Measurements from ENCODE around the gene SLC36A3. TPM values are rescaled to one million over a fixed set of nuclear protein-coding genes. Genes with fewer than 3 reads are reported as not detected.

The SLC36A3 gene
- total and polyA plus RNA-seq, 2 of the 8 experiments (the other 6 are each of a cell fraction or from before 2014, with no cell fraction given): not detected

DNA sequence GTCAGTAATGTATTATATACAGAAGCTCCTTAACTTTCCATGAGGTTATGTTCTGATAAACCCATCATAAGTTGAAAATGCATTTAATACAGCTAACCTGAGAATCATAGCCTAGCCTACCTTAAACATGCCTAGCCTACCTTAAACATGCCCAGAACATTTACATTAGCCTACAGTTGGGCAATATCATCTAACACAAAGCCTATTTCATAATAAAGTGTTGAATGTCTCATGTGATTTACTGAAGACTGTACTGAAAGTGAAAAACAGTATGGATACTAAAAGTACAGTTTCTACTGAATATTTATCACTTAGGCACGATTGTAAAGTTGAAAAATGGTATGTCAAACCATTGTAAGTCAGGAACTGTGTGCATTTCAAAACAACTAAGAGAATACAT is 49.0 kb downstream of the SLC36A3 start:
- Histone ChIP-seq H3K4me2 (ENCODE audit: insufficient read depth in 1 of 2, low read depth in 2 of 2, low read length in 2 of 2) (no peak overlapping the region; a peak in 1 of 4 replicates), H4K91ac (replicated peaks; ENCODE audit: insufficient read length, low read length) (no peak overlapping the region), H3K56ac (replicated peaks; ENCODE audit: insufficient read length, low read depth, low read length) (no peak overlapping the region), H2BK20ac (ENCODE audit: low read length) (no peak overlapping the region), H3K4me1 (replicated peaks in 1 of 4; ENCODE audit: control insufficient read depth in 3 of 4, insufficient read depth in 4 of 4, low read length in 3 of 4) (peaks cover 0 to 12% (median 5%) of the 10 kb centered on the region in 4 experiments), H2AK5ac (ENCODE audit: low read depth, low read length) (no peak overlapping the region), H2AFZ (ENCODE audit: low read length) (no peak overlapping the region), H3K79me1 (ENCODE audit: low read depth, low read length) (no peaks in the 10 kb centered on the region), H3K79me2 (ENCODE audit: control insufficient read depth in 1 of 2, insufficient read depth in 2 of 2, low read length in 2 of 2) (peaks cover 0 to 8% of the 10 kb centered on the region in 2 experiments; a peak in 2 of 4 replicates), H4K5ac (ENCODE audit: insufficient read length, low read depth, low read length) (no peak overlapping the region), H2BK15ac (ENCODE audit: low read length) (no peak overlapping the region), H3K18ac (ENCODE audit: extremely low read depth, low read length) (no peak overlapping the region), H4K20me1 (replicated peaks in 1 of 2; ENCODE audit: control insufficient read depth in 1 of 2, insufficient read depth in 2 of 2, low read length in 2 of 2) (no peaks in the 10 kb centered on the region), H3K27ac (ENCODE audit: low read depth, low read length) (no peak overlapping the region), H2BK120ac (replicated peaks; ENCODE audit: low read depth, low read length) (no peak overlapping the region), H3K4ac (replicated peaks; ENCODE audit: insufficient read length, low read depth, low read length) (no peak overlapping the region), H3K27me3 (replicated peaks in 1 of 4; ENCODE audit: control insufficient read depth in 3 of 4, extremely low read depth in 1 of 4, insufficient read depth in 3 of 4, low read length in 3 of 4) (no peaks in the 10 kb centered on the region), H3K23ac (ENCODE audit: insufficient read length) (no peak overlapping the region), H2BK5ac (ENCODE audit: low read depth, low read length) (no peak overlapping the region), H3K14ac (ENCODE audit: insufficient read length) (no peak overlapping the region), H4K8ac (ENCODE audit: extremely low read depth, insufficient read depth, low read length) (no peak overlapping the region), H3K36me3 (ENCODE audit: control insufficient read depth in 2 of 4, insufficient read depth in 4 of 4, low read length in 3 of 4) (no peaks in the 10 kb centered on the region), H3K9me3 (ENCODE audit: insufficient read depth in 2 of 2, low read depth in 1 of 2, low read length in 1 of 2) (no peaks in the 10 kb centered on the region), H2BK12ac (ENCODE audit: low read depth, low read length) (no peak overlapping the region), H3K4me3 (ENCODE audit: extremely low read depth in 1 of 4, insufficient read depth in 2 of 4, low read depth in 3 of 4, low read length in 4 of 4) (no peak overlapping the region), H3K9ac (replicated peaks in 1 of 4; ENCODE audit: extremely low read depth in 1 of 4, low read depth in 3 of 4, low read length in 3 of 4) (no peak overlapping the region), H3K23me2 (ENCODE audit: low read depth, low read length) (peaks cover 6% of the 10 kb centered on the region; the same call in 1 of the 2 replicates)
- no peak for FAIRE-seq
- ChIA-PET CTCF (ENCODE audit: partially characterized antibody) (interaction anchor here (0.6 to 2.2 kb wide), 8 partner anchors 10 to 485 kb away, joined by 3 to 9 read pairs (median 3); no protein-coding TSS in a partner anchor), POLR2A (ENCODE audit: partially characterized antibody) (interaction anchor here (0.8 kb wide), 1 partner anchor 24 kb away, joined by 3 read pairs; no protein-coding TSS in a partner anchor)
- WGBS, 2 experiments (ENCODE audit: extremely low coverage in 1 of 2, insufficient coverage in 1 of 2, insufficient read length in 1 of 2, insufficient replicate concordance in 2 of 2, low coverage in 1 of 2, low lambda C conversion rate in 2 of 2, missing lambda C conversion rate in 1 of 2): 100% methylated on average over 1 of the region's 1 CpG; no CpG with 5 or more reads in 1 of the 2 experiments
- no peak for DNase-seq (ENCODE audit: low read depth in 1 of 2, low spot score in 2 of 2)
- no peak for TF ChIP-seq JUND (IDR thresholded peaks at IDR 0.05; ENCODE audit: low read length)
- TF ChIP-seq EP300 (IDR thresholded peaks at IDR 0.05; ENCODE audit: borderline replicate concordance in 1 of 2, low read depth in 2 of 2, low read length in 2 of 2): no peak
- TF ChIP-seq SIN3A (conservative IDR thresholded peaks at IDR 0.05 in 1 of 2, IDR thresholded peaks at IDR 0.05 in 1 of 2; ENCODE audit: low read depth in 1 of 2, low read length in 2 of 2): no peak

All from H1 (cell line).